Pancreas (tissue), 10 donors: ENCODE measurements around the gene MAGI1. TPM values are rescaled to one million over a fixed set of nuclear protein-coding genes. Genes with fewer than 3 reads are reported as not detected.

ENCODE experiments used
- ATAC-seq, 4 donors: fragments of 200-7000 bp; cut with Tn5 transposase; one replicate each; pipeline versions ENCODE4 v1.8.0 to v1.9.1; 2020; ENCODE audit warnings: mild to moderate bottlenecking in 4 of 4, moderate library complexity in 4 of 4
- DNase-seq, 6 donors: peaks; one replicate each; pipeline ENCODE4 v3.0.0-alpha.2; 2020
- FAIRE-seq: peaks from 2 replicates; lab custom pipeline; 2012; peaks lifted over from hg19 to GRCh38; lab: Jason Lieb, UNC
- H3K27ac ChIP-seq, 4 donors: fragments of 200-600 bp; sonication (generic); 1 replicate in 3 of 4; 2 replicates in 1 of 4; pipeline versions ENCODE4 v1.5.0 to v1.8.0; 2020
- H3K27me3 ChIP-seq, 4 donors: fragments of 200-600 bp; one replicate each; pipeline ENCODE4 v1.8.0; 2021
- H3K36me3 ChIP-seq, 3 donors: fragments of 200-600 bp; sonication (generic) in 1 of 3; one replicate each; pipeline versions ENCODE4 v1.5.0 to v1.8.0; 2020 to 2021
- H3K4me1 ChIP-seq, 3 donors: fragments of 200-600 bp; one replicate each; pipeline ENCODE4 v1.8.0; 2021
- H3K4me3 ChIP-seq, 4 donors: fragments of 200-600 bp; sonication (generic) in 2 of 4; one replicate each; pipeline versions ENCODE4 v1.5.0 to v1.8.0; 2020 to 2021
- H3K9me3 ChIP-seq, 4 donors: fragments of 200-600 bp; one replicate each; pipeline ENCODE4 v1.8.0; 2021
- WGBS, 2 donors: extraction: QIAGEN DNeasy Blood & Tissue Kit; methylation state at CpG; one replicate each; pipeline ENCODE4 v1.1.7; 2013; 5-methylcytosine and 5-hydroxymethylcytosine counted together
- intact Hi-C, 3 donors: fragments of 100-400 bp; cut with DNase I; formaldehyde crosslinking; loops; one replicate each; pipeline versions ENCODE4 v1.11.1 to v1.14.2; 2022
- polyA plus RNA-seq, 2 donors: library from polyadenylated mRNA; stranded (reverse); fragments of 200-250 nt; gene quantifications; one replicate each; pipeline ENCODE4 v1.2.3, GENCODE V29; 2013
- total RNA-seq, 6 donors: library from RNA; stranded (reverse); fragmentation: NEBNext Ultra II Directional in 4 of 6; extraction: Animal tissue kit (Norgen Biotek cat#: 25700) in 4 of 6; gene quantifications; one replicate each; pipeline versions ENCODE4 v1.2.1 to v1.2.4, GENCODE V29; 2021 to 2023
- TF ChIP-seq, protein P1 (sequence below), 4 donors: fragments of 200-600 bp; sonication (generic) in 3 of 4; IDR thresholded peaks; one replicate each; pipeline versions ENCODE4 v1.5.0 to v1.8.0; 2021; ENCODE audit warnings: antibody characterized with exemption in 4 of 4
- donor health status: healthy with polysubstance abuse.
- donor health status: DM: no; HTN: no; CAD: no; lungs with moderate emphysema.
- donor health status: DM: no; HTN: no; CAD: no.
- donor health status: control.
- donor health status: control.
- donor health status: Bipolar disorder and iron deficiency.
- donor health status: DM: yes; HTN: yes; CAD: no.
- donor health status: DM: no; HTN: no; CAD: no.
- donor health status: DM: no; HTN: no; CAD: no.
- donor health status: DM: yes; HTN: yes; CAD: no.

MAGI1 gene
- total and polyA plus RNA-seq, 8 donors = 19.7 to 45.1 (median 28.0) TPM

DNA sequence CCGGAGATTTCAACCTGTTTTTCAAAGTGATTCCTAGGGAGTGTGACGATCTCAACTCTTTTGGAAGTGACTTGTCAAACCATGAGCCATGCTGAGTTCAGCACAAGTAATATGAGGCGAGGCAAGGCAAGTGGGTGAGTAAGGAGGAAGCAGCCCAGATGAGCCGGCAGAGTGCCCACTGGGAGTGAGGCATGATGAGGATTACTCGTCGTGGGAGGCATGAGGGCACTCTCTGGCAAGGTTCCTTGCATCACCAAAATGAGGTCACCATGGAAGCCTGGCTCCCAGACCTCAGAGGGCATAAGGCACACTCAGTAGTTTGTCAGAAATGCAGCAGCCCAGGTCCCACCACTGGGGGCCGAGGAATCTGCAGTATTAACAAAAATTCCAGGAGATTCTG lies 636.1 kb downstream of the MAGI1 start:
- WGBS, 2 donors = 81 to 83% methylated on average over 7 of the region's 7 CpGs
- peak in 2 of 4 donors; percentile 29 to 34 for ATAC-seq

DNA sequence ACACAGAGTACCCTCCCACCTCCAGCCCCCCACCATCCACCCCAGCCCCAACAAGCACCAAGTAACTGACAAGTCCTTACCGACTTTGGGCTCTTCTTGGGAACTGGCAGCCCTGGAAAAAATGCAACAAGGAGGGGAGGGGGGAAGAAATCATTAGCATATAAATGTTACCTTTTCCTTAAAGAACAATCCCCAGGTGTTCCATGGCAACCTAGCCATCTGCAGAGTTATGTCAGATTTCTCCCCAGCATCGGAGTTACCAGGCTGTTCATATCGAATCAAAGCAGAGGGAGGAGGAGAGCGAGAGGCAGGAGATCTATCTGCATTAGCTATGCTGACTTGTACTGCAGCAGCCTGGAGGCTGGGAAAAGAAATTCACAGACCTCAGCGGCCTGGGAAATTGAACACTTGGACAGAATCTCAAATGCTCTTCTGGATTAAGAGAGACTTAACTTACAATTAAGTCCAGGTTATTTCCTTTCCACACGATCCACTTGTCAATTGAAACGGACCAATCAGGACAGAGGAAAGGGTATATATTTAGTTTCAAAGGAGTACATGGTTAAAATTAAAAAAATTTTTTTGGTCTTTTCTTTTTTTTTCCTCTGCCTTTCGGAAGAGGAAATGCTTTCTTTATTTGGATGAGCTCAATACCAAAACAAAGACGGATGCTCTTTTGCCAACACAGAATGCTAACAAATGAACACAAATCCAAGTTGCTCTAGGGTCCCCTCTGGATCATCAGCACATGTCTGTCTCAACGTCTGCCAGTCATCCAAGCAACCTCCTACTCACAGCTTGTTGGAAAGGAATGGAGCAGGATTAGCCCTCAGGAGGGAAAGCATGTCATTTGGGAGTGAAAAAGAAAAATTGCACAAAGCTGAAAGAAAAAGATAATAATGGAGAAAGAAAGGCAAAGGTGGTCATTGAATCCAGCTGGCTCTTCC lies 637.1 kb downstream of the MAGI1 start:
- ATAC-seq (no peak), FAIRE-seq (no peak), DNase-seq (no peak)
- TF ChIP-seq, protein P1, sequence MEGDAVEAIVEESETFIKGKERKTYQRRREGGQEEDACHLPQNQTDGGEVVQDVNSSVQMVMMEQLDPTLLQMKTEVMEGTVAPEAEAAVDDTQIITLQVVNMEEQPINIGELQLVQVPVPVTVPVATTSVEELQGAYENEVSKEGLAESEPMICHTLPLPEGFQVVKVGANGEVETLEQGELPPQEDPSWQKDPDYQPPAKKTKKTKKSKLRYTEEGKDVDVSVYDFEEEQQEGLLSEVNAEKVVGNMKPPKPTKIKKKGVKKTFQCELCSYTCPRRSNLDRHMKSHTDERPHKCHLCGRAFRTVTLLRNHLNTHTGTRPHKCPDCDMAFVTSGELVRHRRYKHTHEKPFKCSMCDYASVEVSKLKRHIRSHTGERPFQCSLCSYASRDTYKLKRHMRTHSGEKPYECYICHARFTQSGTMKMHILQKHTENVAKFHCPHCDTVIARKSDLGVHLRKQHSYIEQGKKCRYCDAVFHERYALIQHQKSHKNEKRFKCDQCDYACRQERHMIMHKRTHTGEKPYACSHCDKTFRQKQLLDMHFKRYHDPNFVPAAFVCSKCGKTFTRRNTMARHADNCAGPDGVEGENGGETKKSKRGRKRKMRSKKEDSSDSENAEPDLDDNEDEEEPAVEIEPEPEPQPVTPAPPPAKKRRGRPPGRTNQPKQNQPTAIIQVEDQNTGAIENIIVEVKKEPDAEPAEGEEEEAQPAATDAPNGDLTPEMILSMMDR (IDR thresholded peaks at IDR 0.05) = no peak
- Histone ChIP-seq H3K27ac (no peak overlapping the region), H3K36me3 (no peaks in the 10 kb centered on the region), H3K4me3 (no peak overlapping the region), H3K27me3 (no peaks in the 10 kb centered on the region), H3K9me3 (no peaks in the 10 kb centered on the region), H3K4me1 (no peaks in the 10 kb centered on the region)
- 69 to 70% methylated on average over 10 of the region's 10 CpGs for WGBS, 2 donors
- intact Hi-C loops = no loop called here

More for the DNA sequence above, 636.1 kb downstream of the MAGI1 start:
- H3K4me3 ChIP-seq = no peak overlapping the region
- H3K36me3 ChIP-seq = no peaks in the 10 kb centered on the region
- no peaks in the 10 kb centered on the region for H3K9me3 ChIP-seq
- TF ChIP-seq, protein P1 (IDR thresholded peaks at IDR 0.05) = no peak
- intact Hi-C loops = no loop called here
- DNase-seq (peak in 2 of 6 donors; percentile 5 to 17), FAIRE-seq (no peak)
- H3K27ac ChIP-seq = no peak overlapping the region
- H3K4me1 ChIP-seq = no peaks in the 10 kb centered on the region
- no peaks in the 10 kb centered on the region for H3K27me3 ChIP-seq

DNA sequence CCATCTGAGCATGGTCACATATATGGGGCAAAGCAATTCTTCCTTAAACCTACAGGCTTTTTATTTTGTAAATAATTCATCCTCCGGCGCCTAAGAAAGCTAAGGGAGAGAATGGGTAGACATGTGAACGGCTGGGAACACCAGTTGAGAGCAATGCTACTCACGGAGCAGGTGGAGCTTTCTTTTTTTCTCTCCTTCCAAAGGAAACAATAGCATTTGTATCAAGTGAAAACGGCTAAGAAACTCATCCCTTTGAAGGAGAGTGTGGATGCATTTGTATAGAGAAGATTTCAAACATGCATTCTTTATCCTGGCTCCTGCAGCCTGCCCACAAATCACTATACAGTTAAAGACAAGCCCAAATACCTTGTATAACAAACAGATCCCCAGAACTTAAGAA lies 637.8 kb downstream of the MAGI1 start:
- H3K9me3 ChIP-seq = no peaks in the 10 kb centered on the region
- WGBS, 2 donors = 85 to 88% methylated on average over 5 of the region's 5 CpGs
- H3K4me3 ChIP-seq = no peak overlapping the region
- H3K4me1 ChIP-seq = no peaks in the 10 kb centered on the region
- no peaks in the 10 kb centered on the region for H3K27me3 ChIP-seq
- intact Hi-C loops = no loop called here
- H3K36me3 ChIP-seq = no peaks in the 10 kb centered on the region
- TF ChIP-seq, protein P1 (IDR thresholded peaks at IDR 0.05) = no peak
- ATAC-seq (no peak), FAIRE-seq (no peak), DNase-seq (no peak)
- H3K27ac ChIP-seq = no peak overlapping the region

DNA sequence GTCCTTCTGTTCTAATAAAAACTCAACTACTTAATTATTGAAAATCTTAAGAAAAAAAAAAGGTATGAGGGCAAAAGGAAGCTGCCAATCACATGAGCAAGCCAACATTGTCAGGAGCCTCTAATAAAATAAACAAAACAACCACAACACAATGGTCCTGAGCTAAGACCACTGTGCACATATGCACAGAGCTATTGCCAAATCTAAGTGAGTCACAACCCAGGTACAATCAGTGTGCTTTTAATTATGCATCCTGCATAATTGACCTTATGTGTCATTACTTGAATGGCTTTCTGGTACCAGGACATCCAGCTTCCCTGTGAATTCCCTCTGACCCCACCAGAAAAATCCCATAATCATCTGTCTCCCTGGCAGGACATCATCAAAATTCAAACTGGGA lies 639.8 kb downstream of the MAGI1 start:
- Histone ChIP-seq H3K27me3 (no peaks in the 10 kb centered on the region), H3K4me3 (no peak overlapping the region), H3K36me3 (no peaks in the 10 kb centered on the region), H3K4me1 (no peaks in the 10 kb centered on the region), H3K27ac (no peak overlapping the region), H3K9me3 (no peaks in the 10 kb centered on the region)
- TF ChIP-seq, protein P1 (IDR thresholded peaks at IDR 0.05) = no peak
- intact Hi-C loops = no loop called here
- no peak for FAIRE-seq
- no peak for DNase-seq
- no peak for ATAC-seq

DNA sequence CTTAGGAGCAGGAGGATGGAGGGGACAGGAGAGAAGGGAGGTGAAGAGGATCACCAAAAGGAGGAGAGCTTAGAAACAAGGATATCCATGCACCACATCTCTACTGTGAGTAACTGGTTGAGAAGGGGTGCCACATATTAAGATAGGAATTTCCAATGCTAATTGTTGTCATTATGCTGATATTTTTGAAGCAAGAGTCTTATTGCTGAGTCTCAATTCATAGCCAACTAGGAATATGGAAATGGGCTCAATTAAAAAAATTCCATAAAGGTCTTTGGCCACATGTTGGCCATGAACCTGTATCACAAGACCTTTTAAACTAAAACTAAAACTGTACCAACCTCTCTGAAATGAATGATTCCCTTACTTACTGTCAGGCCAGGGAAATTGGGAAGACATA lies 642.6 kb downstream of the MAGI1 start:
- Histone ChIP-seq H3K9me3 (no peaks in the 10 kb centered on the region), H3K27ac (no peak overlapping the region), H3K36me3 (no peaks in the 10 kb centered on the region), H3K4me1 (no peaks in the 10 kb centered on the region), H3K27me3 (no peaks in the 10 kb centered on the region), H3K4me3 (no peak overlapping the region)
- TF ChIP-seq, protein P1 (IDR thresholded peaks at IDR 0.05) = no peak
- intact Hi-C loops = no loop called here
- no peak for FAIRE-seq
- ATAC-seq = no peak
- DNase-seq = no peak
